Femur (tissue), 1 donor: ENCODE data around the gene BEST1.

Source experiments
- DNase-seq: peaks from one replicate; pipeline ENCODE4 v3.0.0-alpha.2; 2017

The BEST1 gene

GRCh38 chr11:61950035-61950547 is at the start of gene BEST1:
Gene BEST1 (plus strand): TSS chr11:61950351. CDS start chr11:61951807, 1,456 bp downstream.
- DNase-seq: no peak

GRCh38 chr11:61901397-61901796 is 48.8 kb upstream of the BEST1 start:
- no peak for DNase-seq

GRCh38 chr11:61902313-61902712 is 47.8 kb upstream of the BEST1 start:
- no peak for DNase-seq

GRCh38 chr11:61903845-61904244 is 46.3 kb upstream of the BEST1 start:
- no peak for DNase-seq

GRCh38 chr11:61904539-61905048 is 45.6 kb upstream of the BEST1 start:
- no peak for DNase-seq

GRCh38 chr11:61905067-61905696 is 45.0 kb upstream of the BEST1 start:
- no peak for DNase-seq

GRCh38 chr11:61905801-61906521 is 44.2 kb upstream of the BEST1 start:
- no peak for DNase-seq

GRCh38 chr11:61906522-61906909 is 43.6 kb upstream of the BEST1 start:
- no peak for DNase-seq

- DNase-seq: no peak
Observed at GRCh38 chr11:61907282-61907681, 42.9 kb upstream of the BEST1 start.

- DNase-seq: no peak
Observed at GRCh38 chr11:61907871-61908729, 42.1 kb upstream of the BEST1 start.

- DNase-seq: peak; percentile 82
Observed at GRCh38 chr11:61908730-61909316, 41.3 kb upstream of the BEST1 start.

GRCh38 chr11:61910187-61911127 is 39.7 kb upstream of the BEST1 start:
- DNase-seq: peak; percentile 80

GRCh38 chr11:61911128-61911700 is 38.9 kb upstream of the BEST1 start:
- no peak for DNase-seq

- DNase-seq: peak; percentile 26
Observed at GRCh38 chr11:61911701-61912529, 38.2 kb upstream of the BEST1 start.

- peak; percentile 53 for DNase-seq
Observed at GRCh38 chr11:61912530-61912898, 37.6 kb upstream of the BEST1 start.

- peak; percentile 18 for DNase-seq
Observed at GRCh38 chr11:61912991-61913698, 37.0 kb upstream of the BEST1 start.

- no peak for DNase-seq
Observed at GRCh38 chr11:61913699-61914395, 36.3 kb upstream of the BEST1 start.

- no peak for DNase-seq
Observed at GRCh38 chr11:61914471-61915171, 35.5 kb upstream of the BEST1 start.
